ENCODE measurements around the gene SKIC2.
"Not testable (repeated sequence)": the region's sequence is repeated elsewhere in the genome, so short reads cannot be mapped to it uniquely, and the experiment has no call there.

Gene SKIC2

DNA sequence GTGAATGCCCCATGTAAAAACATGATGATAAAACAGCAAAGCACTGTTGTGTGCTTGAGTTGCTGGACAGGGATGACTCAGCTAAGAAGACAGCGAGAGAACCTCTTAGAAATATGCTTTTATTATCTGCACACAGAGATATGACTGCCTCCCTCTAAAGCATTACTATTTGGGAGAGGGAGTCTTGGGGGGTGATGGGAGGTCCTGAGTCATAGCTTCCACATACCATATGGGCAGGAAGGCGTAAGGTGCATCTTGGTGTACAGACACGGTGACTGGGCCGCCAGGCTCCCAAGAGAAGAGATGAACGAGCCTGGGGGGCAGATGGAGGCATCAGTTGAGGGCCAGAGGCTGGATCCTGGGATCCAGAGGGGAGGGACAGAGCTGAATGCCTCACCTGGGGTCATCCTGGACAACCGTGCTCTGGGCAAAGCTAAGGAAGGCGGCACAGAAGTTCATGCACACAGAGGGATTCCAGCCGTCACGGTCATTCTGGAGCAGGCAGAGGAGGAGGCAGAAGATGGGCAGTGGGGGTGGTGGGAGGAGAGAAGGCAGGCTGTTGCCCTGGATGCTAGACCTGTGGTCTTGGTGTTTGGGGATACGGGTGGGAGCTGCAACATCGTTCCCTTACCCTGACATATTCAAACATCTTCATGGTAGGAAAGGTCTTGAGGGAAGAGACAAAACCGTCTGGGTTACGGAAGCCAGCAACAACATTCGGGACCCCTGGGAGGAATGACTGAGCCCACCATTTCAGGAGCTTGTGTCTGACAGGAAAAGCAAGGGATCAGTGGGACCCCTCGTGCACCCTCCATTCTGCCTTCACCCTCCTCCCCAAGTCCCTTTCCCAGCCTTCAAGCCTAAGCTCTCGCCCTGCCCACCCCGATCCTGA, 11.0 kb downstream of the SKIC2 start:
- FAIRE-seq, result no peak

DNA sequence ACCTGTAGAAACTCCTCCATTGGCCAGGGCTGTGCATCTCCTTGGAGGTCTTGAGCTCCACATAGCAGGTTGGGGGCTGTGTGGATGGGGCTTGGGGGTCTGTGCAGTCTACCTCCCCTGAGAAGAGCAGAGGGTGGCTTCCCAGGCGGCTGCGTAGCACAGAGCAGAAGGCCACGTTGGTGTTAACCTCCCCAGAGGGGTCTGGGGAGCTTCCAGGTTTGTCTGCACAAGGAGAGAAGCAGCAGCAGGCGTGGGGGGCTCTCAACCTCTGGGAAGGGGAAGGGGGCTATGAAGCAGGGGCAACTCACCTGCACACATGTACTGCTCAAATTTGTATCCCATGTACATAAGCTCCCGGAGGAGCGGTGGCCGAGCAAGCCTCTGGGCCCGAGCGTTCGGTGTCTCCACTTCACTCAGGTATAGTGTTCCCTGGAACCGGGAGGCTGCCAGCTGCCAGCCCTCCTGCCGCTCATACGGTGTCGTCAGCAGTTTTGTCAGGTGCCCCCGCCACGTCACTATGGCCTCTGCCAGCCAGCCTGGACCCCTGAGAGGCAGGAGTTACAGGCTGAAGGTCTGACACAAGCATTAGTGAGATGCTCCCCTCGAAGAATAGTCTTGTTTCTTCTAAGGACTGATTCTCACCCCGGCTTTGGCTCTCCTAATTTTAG, 11.8 kb downstream of the SKIC2 start:
- FAIRE-seq, result no peak

DNA sequence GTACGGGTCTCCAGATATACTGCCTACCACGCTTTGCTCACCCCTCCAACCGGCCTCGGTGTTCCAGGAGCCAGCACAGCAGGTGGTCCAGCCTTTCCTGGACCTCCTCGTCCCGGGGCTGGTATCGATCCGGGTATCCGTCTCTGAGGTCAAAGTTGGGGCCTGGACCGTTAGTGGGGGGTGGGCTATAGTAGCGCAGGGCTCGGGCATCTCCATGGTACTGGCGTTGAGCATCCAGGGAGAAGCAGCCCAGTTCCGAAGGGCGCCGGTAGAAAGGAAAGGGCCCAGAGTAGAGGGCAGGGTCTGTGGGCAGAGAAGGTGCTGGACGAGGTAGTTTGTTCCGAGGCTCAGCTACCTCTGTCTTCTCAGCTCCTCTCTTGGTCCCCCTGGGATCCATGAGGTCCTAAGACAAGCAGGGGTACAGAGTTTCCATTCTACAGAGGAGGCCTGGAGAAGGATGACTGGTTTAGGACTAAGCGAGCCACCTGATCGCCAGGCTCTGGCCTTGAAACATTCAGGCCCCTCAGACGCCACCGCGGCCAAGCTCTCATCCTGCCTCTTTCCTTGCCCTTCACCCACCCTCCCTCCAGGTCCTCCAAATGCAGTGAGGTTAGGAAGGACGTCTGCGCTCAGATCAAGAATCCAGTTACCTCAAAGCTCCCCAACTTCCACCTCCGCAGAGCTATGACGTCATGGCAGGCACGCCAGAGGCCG, 12.5 kb downstream of the SKIC2 start:
- no peak for FAIRE-seq

DNA sequence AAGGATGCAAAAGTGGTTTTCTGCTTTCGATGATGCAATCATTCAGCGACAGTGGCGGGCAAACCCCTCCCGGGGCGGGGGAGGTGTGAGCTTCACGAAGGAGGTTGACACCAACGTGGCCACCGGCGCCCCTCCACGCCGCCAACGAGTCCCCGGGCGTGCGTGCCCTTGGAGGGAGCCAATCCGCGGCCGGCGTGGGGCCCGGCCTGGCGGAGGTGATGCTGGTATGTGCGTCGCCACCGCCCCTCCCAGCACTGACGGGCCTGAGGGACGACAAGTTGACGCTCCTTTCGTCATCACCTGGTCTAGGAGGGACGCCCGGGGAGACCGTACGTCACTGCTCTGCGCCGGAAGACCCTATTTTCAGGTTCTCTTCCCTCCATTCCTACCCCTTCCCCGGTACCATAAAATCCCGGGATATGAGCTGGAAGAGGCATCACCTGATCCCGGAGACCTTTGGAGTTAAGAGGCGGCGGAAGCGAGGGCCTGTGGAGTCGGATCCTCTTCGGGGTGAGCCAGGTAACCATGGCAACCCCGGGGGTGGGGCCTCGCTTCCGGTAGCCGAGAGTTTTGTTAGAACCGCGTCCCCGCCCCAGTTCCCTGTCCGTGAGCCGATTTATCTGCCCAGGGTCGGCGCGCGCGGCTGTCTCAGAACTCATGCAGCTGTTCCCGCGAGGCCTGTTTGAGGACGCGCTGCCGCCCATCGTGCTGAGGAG, 13.2 kb downstream of the SKIC2 start, which contains the start of gene DXO:
Gene DXO (minus strand): TSS at position 146 of the 716 bp plus-strand sequence. CDS start 463 bp downstream, outside the sequence.
- FAIRE-seq, result no peak

DNA sequence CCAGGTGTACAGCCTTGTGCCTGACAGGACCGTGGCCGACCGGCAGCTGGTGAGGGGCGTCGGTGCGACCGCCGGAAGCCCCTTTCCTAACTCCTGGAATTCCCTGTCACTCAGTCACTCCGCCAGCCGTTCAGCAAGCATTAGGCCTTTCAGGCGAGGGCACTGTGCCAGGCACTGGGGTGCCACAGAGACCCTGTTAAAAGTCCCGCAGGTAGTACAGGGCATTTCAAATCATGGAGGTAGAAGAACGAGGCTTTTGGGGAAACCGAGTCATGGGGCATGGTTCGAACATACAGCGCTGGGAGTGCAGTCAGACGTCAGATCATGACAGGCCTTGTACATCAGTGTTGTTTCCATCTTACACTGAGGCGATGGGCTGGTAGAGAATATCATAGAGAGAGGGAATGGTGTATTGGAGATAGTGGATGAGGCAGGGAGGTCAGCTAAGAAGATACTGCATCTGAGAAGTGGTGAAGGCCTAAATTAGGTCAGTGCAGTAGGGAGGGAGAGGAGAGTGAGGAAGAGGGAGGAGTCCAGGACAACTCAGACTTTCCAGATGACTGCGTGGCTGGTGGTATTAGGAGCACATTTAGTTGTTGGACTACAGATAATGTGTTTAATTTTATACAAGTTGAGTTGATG, 13.9 kb downstream of the SKIC2 start:
- no peak for FAIRE-seq

DNA sequence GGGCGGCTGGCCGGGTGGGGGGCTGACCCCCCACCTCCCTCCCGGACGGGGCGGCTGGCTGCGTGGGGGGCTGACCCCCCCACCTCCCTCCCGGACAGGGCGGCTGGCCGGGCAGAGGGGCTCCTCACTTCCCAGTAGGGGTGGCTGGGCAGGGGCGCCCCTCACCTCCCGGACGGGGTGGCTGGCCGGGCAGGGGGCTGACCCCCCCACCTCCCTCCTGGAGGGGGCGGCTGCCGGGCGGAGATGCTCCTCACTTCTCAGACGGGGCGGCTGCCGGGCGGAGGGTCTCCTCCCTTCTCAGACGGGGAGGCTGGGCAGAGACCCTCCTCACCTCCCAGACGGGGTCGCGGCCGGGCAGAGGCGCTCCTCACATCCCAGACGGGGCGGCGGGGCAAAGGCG, 17.1 kb downstream of the SKIC2 start:
- FAIRE-seq, result not testable (repeated sequence)

DNA sequence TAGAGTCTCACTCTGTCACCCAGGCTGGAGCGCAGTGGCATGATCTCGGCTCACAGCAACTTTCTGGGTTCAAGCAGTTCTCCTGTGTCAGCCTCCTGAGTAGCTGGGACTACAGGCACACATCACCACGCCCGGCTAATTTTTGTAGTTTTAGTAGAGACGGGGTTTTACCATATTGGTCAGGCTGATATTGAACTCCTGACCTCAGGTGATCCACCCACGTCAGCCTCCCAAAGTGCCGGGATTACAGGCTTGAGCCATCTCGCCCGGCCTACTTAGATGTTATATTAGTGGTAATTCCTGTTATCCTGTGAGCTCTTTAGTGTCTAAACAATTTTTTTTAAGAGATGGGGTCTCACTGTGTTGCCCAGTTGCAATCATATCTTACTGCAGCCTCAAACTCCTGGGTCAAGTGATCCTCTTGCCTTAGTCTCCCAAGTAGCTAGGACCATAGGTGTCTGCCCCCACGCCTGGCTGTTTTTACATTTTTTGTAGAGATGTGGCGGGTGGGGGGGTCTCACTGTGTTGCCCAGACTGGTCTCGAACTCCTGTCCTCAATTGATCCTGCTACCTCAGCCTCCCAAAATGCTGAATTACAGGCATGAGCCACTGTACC, 18.9 kb downstream of the SKIC2 start:
- FAIRE-seq, result no peak

DNA sequence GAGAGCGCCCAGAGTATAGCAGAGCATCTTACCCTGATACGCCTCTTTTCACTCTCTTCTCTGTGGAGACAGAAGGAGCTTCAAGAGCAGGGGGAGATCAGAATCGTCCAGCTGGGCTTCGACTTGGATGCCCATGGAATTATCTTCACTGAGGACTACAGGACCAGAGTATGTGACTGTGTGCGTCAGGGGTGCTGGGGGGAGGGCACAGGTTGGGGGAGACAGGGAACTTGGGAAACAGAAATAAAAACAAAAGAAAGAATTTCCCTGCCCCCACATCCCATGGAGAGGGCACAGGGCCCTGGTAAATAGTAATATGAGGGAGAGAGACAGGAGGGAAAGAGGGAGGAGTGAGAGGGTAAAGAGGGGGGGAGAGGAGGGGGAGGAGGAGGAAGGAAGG, 19.9 kb downstream of the SKIC2 start:
- FAIRE-seq, result no peak

DNA sequence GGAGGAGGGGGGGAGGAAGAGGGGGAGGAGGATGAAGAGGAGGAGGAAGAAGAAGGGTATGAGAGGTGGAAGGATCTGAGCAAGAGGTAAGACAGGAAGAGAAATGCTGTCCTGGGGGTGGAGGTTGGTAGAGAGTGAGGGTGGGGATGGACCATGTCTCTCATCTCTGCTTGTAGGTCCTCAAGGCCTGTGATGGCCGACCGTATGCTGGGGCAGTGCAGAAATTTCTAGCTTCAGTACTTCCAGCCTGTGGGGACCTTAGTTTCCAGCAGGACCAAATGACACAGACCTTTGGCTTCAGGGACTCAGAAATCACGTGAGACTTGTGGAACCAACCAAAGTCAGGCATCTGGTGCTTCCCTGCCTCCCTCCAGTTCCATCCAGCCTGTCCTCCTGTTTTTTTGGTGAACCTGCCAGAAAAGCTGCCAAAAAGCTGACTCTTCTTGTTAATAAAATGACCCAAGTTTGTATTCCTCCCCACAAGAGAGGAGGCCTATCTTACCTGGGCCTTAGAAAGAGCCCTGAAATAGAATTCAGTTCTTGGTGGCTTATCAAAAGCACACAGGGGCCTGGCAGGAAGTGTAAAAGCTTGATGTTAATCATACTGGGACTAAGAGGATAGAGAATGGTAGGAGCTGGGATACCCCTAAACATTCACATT, 20.4 kb downstream of the SKIC2 start:
- FAIRE-seq, result no peak

DNA sequence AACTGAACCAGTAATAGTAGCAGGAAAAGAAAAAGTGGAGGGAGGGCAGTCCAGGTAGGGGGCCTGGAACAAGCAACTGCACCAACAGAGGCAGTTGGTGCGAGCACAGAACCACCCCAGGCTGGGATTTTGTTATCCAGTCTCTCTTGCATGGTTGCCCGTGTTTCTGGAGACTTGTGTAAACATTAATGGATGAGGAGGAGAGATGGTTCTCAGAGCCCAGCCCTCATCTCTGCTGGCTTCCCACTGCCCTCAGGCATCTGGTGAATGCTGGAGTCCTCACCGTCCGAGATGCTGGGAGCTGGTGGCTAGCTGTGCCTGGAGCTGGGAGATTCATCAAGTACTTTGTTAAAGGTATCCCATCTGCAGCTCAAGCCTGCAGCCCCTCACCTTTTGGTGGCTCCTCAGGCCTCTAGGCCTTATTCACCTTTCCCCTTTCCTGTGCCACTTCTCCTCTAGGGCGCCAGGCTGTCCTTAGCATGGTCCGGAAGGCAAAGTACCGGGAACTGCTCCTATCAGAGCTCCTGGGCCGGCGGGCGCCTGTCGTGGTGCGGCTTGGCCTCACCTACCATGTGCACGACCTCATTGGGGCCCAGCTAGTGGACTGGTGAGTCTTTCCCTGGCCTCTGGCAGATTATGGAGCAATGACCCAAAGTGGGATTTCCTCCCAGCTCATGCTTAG, 21.4 kb downstream of the SKIC2 start:
- not testable (repeated sequence) for FAIRE-seq

DNA sequence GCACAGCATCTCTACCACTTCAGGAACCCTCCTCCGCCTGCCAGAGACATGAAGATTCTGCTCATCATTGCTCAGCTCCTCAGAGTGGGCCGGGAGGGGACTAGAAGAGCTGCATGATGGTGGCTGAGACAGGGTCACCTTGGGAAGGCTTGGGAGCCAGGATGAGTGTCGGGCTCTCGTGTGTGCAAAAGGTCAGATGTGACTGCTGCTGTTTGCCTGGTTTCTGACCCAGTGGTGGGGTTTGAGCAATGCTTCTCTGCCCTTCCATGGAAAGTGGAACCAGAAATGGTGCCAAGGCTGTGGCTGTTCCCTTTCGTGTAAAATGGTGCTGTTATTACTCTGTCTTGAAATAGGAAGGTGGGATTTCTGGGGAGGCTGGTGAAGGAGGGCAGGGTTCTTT, 22.0 kb downstream of the SKIC2 start:
- FAIRE-seq, result not testable (repeated sequence)

DNA sequence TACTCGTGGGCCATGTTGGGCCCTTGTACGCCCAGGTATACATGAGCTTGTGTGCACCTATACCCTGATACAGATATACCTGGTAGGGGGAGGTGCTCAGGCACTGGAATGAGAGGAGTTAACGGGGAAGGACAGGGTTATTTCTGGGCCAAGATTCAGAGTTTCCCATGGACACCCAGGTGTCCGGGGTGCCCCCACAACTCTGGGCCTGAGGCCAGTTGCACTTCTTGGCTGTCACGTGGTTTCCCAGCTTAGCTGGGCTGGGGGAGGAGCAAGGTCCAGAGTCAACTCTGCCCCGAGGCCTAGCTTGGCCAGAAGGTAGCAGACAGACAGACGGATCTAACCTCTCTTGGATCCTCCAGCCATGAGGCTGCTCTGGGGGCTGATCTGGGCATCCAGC, 22.8 kb downstream of the SKIC2 start, which contains the start of gene C4A:
Gene C4A (plus strand): TSS at position 314 of the 400 bp plus-strand sequence. CDS start 51 bp downstream, at position 365.
- FAIRE-seq, result not testable (repeated sequence)

DNA sequence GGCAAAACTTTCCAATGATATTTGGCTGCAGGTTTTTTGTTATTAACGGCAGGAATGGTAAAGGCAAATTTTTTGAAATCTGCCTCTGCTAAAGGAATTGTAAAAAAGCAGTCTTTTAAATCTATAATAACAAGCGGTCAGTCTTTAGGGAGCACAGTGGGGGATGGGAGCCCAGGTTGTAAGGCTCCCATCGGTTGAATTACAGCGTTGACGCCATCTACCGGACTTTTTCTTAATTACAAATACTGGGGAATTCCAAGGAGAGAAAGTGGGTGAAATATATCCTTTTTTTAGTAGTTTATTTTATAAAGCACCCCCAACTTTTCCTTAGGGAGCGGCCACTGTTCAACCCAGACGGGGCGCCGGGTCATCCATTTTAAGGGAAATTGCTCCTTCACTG, 30.4 kb downstream of the SKIC2 start:
- not testable (repeated sequence) for FAIRE-seq

DNA sequence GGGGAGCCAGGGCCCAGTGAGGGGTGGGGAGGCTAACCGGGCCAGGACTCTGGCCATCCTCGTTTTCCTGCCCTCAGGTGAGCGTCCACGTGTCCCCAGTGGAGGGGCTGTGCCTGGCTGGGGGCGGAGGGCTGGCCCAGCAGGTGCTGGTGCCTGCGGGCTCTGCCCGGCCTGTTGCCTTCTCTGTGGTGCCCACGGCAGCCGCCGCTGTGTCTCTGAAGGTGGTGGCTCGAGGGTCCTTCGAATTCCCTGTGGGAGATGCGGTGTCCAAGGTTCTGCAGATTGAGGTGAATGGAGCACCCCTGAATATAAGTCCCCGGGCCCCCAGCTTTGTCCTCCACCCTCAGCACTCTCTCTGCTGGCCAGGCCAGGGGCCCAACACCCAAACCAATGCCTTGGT, 35.4 kb downstream of the SKIC2 start:
- not testable (repeated sequence) for FAIRE-seq

DNA sequence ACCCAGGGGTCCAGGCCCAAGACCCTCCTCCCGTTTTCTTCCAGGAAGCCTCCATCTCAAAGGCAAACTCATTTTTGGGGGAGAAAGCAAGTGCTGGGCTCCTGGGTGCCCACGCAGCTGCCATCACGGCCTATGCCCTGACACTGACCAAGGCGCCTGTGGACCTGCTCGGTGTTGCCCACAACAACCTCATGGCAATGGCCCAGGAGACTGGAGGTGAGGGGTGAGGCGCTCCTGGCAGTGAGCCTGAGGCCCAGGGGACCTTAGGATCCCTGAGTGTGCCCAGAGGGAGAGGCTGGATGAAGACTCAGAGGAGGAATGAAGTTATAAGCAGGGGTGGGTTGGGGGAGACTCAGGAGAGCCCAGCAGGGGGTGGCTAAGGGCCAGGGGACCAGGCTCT, 37.4 kb downstream of the SKIC2 start:
- FAIRE-seq, result not testable (repeated sequence)

DNA sequence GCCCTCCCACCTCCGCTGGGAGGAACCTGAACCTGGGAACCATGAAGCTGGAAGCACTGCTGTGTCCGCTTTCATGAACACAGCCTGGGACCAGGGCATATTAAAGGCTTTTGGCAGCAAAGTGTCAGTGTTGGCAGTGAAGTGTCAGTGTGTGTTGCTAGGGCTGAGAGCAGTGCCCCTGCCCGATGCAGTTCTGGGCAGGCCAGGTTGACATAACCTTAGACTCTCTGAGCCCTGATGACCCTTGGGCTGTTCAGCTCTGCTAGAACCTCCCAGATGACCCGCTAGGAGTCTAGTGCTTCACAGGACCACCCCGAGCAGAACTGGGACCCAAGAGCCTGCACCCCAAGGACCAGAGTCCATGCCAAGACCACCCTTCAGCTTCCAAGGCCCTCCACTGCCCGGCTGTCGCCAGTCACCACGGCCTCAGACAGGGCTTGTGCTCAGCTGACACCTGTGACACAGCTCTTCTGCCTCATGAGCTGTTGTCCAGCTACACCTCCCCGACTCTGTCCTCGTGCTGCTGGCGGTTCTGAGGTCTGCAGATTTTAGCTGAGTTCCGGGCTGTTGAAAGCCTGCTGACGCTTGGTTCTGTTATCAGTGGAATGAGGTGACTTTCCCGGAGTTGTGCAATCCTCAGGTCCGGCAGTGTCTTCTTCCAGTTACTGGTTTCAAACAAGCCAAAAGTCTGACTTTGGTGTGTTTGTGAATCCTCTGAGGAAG, 43.7 kb downstream of the SKIC2 start:
- FAIRE-seq, result not testable (repeated sequence)

DNA sequence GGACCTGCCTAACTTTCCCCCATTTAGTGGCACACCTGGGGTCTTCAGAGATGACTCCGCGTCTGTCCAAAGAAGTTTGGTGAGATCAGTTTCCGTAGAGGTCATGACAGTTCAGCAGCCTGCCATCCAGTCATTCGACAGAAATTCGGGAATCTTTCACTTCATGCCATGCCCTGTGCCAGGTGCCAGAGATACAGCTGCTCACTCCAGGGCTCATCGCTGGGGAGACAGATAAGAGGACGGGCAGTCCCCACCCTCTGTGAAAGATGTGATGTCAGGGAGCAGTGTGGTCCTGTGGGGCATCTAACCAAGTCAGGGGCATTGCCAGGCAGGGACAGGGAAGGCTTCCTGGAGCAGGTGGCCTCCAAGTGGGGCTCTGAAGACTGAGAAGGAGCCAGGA, 44.3 kb downstream of the SKIC2 start:
- not testable (repeated sequence) for FAIRE-seq

DNA sequence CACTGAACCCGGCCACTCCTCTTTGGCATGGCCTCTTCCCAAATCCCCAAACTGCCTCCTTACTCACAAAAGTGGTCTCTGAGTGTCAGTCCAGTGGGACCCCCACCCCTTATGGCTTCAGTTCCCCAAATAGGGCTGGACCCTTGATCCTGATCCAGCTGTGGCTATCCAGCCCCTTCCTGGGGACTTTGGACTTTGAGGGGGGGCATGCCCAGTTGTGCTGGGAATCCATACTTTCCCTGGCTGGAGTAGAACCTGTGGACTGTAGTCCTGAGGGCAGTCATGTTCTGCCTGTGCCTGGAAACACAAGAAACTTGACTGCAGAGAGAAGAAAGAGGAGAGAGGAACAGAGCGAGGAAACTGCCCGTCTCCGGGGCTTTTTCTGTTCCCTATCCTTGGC, 45.4 kb downstream of the SKIC2 start:
- not testable (repeated sequence) for FAIRE-seq

DNA sequence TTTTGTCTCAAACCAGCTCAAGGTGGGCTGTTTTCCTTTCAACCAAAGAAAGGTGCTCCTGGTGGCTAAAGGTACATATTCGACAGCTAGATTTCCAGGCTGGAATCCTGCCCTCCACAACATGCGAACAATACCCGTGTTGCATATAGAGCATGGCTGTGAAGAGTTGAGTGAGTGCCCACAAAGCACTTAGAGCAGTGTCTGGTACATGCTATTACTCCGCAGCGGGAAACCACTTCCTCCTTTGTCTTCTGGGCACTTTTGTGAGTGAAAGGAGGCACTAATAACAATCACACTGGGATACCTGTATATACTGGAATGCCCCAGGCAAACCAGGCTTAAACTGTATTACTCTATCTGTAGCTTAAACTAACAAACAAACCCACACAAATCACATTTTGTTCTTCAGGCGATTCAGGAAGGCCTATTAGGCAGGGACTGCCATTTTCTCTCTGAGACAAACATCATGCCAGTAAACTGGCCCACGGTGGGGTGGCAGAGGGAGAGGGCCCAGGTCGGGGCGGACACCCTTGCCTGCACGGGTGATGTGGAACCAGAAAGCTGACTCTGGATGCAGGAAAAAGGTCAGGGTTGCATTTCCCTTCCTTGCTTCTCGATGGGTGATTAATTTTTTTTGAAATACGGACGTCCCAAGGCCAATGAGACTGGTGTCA, 46.0 kb downstream of the SKIC2 start:
- not testable (repeated sequence) for FAIRE-seq
